Esophagus muscularis mucosa (tissue), 3 donors: ENCODE results near the gene MAD1L1.

Experiments used
- CTCF ChIP-seq, 3 experiments: fragments of 200-600 bp in 2 of 3; fragments of 450-650 bp in 1 of 3; sonication (generic) in 2 of 3; IDR thresholded peaks; one replicate each; pipeline ENCODE4 v1.5.1; 2017 to 2019; ENCODE audit warnings: antibody characterized with exemption in 3 of 3, mild to moderate bottlenecking in 2 of 3, moderate library complexity in 1 of 3
- POLR2A ChIP-seq: fragments of 450-650 bp; IDR thresholded peaks from one replicate; pipeline ENCODE4 v1.6.1; 2017; ENCODE audit warnings: antibody characterized with exemption, moderate library complexity, mild to moderate bottlenecking, low read depth

- TF ChIP-seq POLR2A, result no peak
- TF ChIP-seq CTCF (IDR thresholded peaks at IDR 0.05), result no peak
Observed at GRCh38 chr7:2202901-2203765, 29.6 kb downstream of the MAD1L1 start.
